T-helper 2 cell treated with Interferon-gamma antibody and Interleukin-4, amounts not matched to agents 5 μg/mL and 100 μg/mL, for 36 hours (primary cell): ENCODE results near the gene ANKS3.

ENCODE experiments used
- DNase-seq: peaks from one replicate; pipeline ENCODE4 v3.0.0; 2021; ENCODE audit warnings: low spot score
- H3K27ac Mint-ChIP-seq: one replicate; pipeline ENCODE4 v1.8.0; 2021; ENCODE audit warnings: mild to moderate bottlenecking, mixed read lengths
- H3K27me3 Mint-ChIP-seq: one replicate; pipeline ENCODE4 v1.8.0; 2021; ENCODE audit warnings: low read depth, mixed read lengths
- H3K36me3 Mint-ChIP-seq: one replicate; pipeline ENCODE4 v1.8.0; 2021; ENCODE audit warnings: low read depth, mixed read lengths
- H3K4me1 Mint-ChIP-seq: one replicate; pipeline ENCODE4 v1.8.0; 2021; ENCODE audit warnings: low read depth, mixed read lengths
- H3K4me3 Mint-ChIP-seq: one replicate; pipeline ENCODE4 v1.8.0; 2022; ENCODE audit warnings: mild to moderate bottlenecking, moderate library complexity, mixed read lengths
- H3K9me3 Mint-ChIP-seq: one replicate; pipeline ENCODE4 v1.8.0; 2021; ENCODE audit warnings: mixed read lengths

The ANKS3 gene

DNA sequence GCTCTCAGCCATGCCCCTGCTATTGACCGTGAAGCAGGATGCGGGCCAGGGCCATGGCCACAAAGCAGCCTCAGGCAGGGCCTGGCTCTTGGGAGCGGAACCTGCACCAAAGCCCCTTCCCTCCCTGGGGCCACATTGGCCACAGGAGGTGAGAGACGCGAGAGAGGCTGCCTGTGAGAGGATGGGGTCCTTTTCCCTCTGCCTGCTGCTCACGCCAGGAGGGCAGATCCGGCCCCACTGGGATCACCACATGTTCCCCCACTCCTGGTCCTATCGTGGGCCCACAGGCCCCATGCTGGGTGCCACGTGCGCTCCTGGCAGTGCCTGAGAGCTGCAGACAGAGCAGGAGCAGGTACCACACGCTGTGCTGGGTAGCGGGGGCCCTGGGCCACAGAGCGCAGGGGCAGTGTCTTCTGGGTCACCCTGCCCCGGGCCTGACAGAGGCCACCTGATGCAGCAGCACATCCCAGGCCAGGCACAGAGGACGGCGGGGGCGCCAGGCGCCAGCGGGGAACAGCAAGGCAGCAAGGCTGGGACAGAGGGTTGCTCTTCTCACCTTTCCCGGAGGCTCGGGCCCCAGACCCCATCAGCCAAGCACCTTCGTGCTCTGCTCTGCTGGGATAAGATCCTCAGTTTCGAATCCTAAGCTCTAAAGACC, 49.9 kb downstream of the ANKS3 start:
- peaks cover 13% of the 10 kb centered on the region for H3K36me3 Mint-ChIP-seq
- no peak overlapping the region for H3K27ac Mint-ChIP-seq
- no peaks in the 10 kb centered on the region for H3K4me1 Mint-ChIP-seq
- no peaks in the 10 kb centered on the region for H3K27me3 Mint-ChIP-seq
- H3K4me3 Mint-ChIP-seq, result no peak overlapping the region
- H3K9me3 Mint-ChIP-seq, result no peaks in the 10 kb centered on the region
- DNase-seq, result no peak

DNA sequence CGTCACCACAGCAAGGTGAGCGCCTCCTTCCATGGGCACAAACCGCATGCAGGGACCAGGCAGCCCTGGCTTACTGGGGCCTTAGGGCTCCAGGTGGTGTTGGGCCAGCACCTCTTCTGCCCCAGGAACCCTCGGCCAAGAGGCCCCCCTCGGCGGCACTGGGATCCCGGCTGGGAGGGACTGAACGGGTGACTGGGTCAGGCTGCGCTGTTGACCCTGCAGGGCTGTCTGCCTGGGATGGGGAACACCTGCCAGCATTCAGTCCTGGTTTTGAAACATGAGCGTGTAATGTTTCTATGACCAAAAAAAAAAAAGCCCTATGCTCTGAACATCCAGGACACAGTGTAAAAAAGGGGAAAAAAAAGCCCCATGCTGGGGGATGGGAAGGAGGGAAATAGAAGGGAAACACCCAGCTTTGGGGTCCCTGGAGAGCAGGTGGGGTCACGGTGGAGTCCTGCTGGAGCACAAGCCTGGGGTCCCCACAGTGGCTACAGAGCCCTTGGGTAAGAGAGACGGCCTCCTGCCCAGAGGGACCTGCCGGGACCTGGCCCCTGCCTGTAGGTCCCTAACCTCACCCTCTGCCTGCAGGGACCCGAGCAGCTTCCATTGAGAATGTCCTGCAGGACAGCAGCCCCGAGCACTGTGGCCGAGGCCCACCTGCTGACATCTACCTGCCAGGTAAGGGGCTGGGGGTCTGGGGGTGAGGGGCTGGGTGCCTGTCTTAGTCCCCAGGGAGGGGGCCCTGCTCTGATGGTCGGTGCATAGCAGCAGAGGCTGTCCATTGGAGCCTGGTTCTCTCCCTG, 50.6 kb downstream of the ANKS3 start:
- Mint-ChIP-seq H3K27me3 (no peaks in the 10 kb centered on the region), H3K4me3 (no peak overlapping the region), H3K4me1 (no peaks in the 10 kb centered on the region), H3K36me3 (peaks cover 17% of the 10 kb centered on the region), H3K27ac (peak overlapping the region; percentile 41), H3K9me3 (no peaks in the 10 kb centered on the region)
- DNase-seq, result no peak

DNA sequence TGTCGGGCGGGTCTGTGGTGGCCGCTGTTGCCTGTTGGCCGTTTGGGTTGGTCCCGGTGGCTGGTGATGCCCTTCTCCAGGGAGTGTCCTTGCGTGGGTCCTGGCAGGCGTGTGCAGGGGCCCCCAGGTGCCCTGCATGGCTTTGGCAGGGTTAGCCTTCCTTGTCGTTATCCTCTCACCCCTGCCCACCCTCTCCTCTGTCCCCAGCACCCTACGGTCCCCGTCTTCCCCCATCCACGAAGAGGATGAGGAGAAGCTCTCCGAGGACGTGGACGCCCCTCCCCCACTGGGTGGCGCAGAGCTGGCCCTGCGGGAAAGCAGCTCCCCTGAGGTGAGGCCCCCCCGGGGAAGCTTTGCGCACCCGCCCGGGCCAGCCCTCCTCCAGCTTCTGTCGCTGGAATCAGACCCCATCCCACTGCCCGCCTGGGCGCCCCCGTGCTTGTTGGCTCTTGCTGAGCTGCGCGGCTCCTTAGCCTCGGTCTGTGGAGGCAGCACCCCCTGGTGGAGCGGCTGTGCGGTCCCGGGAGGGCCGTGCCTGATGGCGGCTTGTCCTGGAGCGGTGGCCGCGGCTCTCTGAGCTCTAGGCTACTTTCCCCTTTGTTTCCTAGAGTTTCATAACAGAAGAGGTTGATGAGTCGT, 51.3 kb downstream of the ANKS3 start:
- DNase-seq, result peak; percentile 14
- Mint-ChIP-seq H3K36me3 (peaks cover 23% of the 10 kb centered on the region), H3K27ac (peak overlapping the region; percentile 41), H3K4me1 (peaks cover 4% of the 10 kb centered on the region), H3K27me3 (no peaks in the 10 kb centered on the region), H3K4me3 (no peak overlapping the region), H3K9me3 (no peaks in the 10 kb centered on the region)

DNA sequence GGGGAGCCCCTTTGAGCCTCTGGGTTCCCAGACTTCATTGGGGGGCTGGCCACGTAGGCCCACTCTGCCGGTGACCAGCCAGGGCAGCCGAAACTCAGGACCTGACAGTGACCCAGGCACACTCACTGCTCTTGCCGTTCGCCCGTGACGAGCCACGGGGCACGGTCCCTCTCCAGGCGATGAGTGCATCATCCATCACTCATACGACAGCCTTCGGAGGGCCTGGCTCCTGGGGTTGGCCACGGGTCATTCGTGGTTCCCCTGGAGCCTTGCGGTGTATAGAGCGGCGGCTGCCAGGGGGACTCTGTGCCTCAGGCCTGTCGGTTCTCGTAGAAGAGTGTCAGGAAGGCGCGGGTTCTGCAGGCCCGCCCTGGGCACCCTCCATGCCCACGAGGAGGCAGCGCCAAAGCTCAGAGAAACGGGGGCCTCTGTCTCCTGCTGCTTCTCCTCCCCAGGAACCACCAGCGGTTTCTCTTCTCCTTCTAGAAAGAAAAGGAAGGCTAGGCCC, 51.9 kb downstream of the ANKS3 start:
- Mint-ChIP-seq H3K27ac (no peak overlapping the region), H3K4me3 (no peak overlapping the region), H3K36me3 (peaks cover 20% of the 10 kb centered on the region), H3K4me1 (peaks cover 5% of the 10 kb centered on the region), H3K27me3 (no peaks in the 10 kb centered on the region), H3K9me3 (no peaks in the 10 kb centered on the region)
- DNase-seq, result no peak

DNA sequence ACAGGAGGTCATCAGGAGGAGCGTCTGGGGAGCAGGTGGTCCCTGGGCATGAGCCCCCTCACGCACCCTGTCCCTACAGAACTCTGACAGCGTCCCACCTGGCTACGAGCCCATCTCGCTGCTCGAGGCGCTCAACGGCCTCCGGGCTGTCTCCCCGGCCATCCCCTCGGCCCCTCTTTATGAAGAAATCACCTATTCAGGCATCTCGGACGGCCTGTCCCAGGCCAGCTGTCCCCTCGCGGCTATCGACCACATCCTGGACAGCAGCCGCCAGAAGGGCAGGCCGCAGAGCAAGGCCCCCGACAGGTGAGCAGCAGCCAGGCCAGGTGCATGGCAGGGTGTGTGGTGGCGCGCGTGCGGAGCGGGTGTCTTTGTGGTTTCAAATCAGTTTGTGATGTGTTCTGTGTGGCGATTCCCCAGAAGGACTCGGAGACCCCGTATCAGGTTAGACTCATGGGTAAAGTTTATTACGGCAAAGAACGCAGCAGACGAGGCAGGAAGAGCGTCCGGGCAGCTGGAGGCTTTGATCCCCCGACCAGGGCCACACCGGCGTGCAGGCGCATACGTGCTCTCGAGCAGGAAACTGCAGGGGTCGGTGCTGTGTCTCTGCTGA, 52.5 kb downstream of the ANKS3 start:
- peaks cover 25% of the 10 kb centered on the region for H3K36me3 Mint-ChIP-seq
- no peaks in the 10 kb centered on the region for H3K27me3 Mint-ChIP-seq
- H3K27ac Mint-ChIP-seq, result peak overlapping the region; percentile 41
- no peaks in the 10 kb centered on the region for H3K9me3 Mint-ChIP-seq
- H3K4me3 Mint-ChIP-seq, result no peak overlapping the region
- DNase-seq, result no peak
- peaks cover 10% of the 10 kb centered on the region for H3K4me1 Mint-ChIP-seq

DNA sequence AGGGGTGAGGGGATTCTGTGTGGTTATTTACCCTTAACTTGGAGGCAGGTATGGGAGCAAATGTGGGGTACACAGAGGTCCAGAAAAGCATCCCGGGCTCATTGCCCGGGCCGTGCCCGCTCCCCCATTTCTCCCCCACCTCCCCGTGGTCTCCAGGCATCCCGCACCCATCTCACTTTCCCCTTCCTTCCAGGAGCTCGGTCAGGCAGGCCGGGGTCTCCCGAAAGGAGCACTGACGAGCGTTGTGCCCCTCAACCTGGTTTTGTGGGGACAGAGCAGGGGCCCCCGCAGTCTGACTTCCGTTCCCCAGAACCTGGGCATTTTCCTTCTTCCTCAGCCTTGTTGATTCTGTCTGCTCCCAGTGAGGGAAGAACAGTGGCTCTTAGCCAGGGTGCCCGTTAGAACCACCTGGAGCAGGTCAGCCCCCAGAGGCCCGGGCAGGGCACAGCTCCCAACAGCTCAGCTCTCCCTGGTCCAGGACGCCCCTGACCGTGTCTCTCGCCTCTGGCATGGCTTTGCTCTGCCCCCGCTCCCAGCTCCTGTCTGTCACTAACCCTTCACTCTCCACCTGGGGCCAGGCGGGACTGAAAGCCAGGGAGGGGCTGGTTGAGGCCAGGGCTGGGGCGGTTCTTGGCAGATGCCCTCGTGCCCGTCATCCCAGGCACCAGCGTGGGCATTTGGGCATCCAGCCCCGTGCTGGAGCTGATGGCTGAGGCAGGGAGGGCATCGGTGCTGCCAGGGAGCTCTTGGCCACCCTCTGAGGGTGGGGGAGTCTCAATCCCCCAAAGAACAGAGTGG, 53.2 kb downstream of the ANKS3 start:
- peaks cover 16% of the 10 kb centered on the region for H3K4me1 Mint-ChIP-seq
- DNase-seq, result no peak
- H3K9me3 Mint-ChIP-seq, result no peaks in the 10 kb centered on the region
- H3K4me3 Mint-ChIP-seq, result peak overlapping the region; percentile 57
- peaks cover 23% of the 10 kb centered on the region for H3K36me3 Mint-ChIP-seq
- no peaks in the 10 kb centered on the region for H3K27me3 Mint-ChIP-seq
- H3K27ac Mint-ChIP-seq, result peak overlapping the region; percentile 81

DNA sequence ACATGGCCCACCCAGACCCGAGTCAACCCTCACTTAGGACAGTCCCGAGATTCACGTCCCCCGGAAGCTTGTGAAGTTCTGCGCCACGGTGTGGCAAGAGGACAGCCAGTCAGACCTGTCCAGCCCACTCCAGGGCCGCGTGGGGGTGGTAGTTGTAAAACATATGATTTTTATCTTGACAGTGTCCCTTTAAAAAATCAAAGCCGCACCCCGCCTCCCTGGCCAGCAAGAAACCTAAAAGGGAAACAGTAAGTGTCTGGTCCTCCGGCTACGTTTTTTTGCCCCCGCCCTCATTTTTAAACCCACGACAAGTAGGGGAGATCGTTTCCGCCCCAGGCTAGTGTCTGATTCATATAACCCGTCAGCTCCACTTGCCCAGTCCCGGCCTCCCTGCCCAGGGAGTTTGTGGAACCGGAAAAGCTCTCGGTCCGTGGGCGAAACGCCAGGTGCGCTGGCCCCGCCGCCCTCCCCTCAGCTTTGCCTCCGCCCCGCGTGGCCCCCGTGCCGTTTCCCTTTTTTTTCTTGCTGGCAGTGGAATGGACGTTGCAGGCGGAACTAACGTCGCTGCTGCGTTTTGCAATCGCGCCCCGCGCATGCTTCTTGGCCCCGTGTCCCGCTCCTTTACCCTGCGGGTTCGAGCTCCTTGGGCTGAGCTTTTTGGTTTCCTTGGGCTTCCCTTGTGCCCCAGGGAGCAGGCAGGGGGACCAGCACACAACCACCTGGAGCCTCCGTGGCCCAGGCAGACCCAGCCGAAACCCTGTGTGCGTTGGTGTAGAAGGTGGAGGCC, 54.0 kb downstream of the ANKS3 start:
- Mint-ChIP-seq H3K4me3 (peak overlapping the region; percentile 18), H3K4me1 (peaks cover 21% of the 10 kb centered on the region), H3K9me3 (no peaks in the 10 kb centered on the region), H3K27ac (peak overlapping the region; percentile 81), H3K27me3 (no peaks in the 10 kb centered on the region), H3K36me3 (peaks cover 28% of the 10 kb centered on the region)
- DNase-seq, result peak; percentile 13

DNA sequence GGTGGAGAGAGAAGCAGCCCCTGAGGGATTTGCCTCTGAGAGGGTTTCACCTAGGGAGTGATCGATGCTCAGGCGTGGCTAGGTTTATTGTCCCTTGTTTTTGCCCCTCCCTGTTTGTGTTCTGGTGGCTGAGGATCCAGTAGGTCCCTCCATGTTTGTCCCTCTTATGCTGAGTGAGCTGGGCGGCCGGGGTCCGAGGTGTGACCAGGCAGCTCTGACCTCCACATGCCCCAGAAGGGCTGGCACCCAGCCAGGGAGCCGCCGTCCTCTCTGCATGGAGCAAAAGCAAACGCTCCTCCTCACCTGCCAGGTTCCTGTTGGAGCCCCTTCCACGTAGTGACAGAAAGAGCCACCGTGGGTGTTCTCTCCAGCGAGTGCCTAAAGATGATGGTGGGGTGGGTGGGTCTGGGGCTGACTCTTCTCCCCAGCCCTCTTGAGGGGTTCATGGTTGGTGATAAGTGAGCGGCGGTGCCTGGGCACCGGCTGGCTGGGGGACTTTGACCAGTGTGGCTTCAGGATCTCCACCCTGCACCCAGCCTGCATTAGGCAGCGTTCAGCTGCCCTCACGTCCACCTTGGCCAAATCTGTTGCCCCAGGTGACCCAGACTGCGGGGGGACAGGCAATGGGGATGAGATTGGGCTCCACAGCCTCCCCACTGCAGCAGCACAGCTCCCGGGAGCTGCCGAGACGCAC, 54.8 kb downstream of the ANKS3 start:
- Mint-ChIP-seq H3K27me3 (no peaks in the 10 kb centered on the region), H3K27ac (peak overlapping the region; percentile 83), H3K36me3 (peaks cover 26% of the 10 kb centered on the region), H3K4me1 (peaks cover 21% of the 10 kb centered on the region), H3K9me3 (no peaks in the 10 kb centered on the region), H3K4me3 (no peak overlapping the region)
- DNase-seq, result no peak

DNA sequence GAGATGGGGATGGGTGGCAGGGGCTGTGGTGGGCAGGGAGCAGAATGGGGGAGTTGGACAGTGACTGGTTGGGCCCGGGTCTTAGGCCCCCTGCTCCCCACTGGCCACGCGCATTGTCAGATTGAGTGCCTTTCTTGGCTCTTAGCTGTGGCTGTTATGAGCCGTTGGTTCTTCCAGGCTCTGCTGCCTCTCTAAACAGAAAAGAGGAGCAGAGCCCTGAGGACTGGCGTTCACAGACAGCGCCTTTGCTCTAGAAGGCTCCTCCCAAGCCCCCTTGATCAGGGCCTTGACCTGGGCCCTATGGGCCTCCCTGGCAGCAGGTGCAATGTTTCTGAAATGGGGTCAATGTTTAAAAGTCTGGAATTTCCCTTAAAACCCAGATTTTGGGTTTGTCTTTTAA, 55.5 kb downstream of the ANKS3 start:
- no peak overlapping the region for H3K4me3 Mint-ChIP-seq
- peaks cover 21% of the 10 kb centered on the region for H3K4me1 Mint-ChIP-seq
- no peaks in the 10 kb centered on the region for H3K27me3 Mint-ChIP-seq
- DNase-seq, result no peak
- H3K27ac Mint-ChIP-seq, result peak overlapping the region; percentile 83
- no peaks in the 10 kb centered on the region for H3K9me3 Mint-ChIP-seq
- H3K36me3 Mint-ChIP-seq, result peaks cover 27% of the 10 kb centered on the region

DNA sequence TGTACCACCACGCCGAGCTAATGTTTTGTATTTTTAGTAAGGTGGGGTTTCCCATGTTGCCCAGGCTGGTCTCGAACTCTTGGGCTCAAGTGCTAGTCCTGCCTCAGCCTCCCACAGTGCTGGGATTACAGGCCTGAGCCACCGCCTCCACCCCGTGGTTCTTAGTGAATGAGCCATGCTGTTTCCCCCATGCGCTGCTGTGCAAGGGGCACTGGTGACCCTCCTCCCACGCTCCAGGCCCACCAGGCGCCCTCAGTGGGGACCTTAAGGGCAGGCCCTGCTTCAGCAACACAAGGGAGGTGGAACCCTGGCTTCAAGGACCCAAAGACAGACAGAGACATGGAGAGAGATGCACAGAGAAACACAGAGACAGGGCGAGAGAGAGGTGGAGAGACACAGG, 56.1 kb downstream of the ANKS3 start:
- no peak overlapping the region for H3K4me3 Mint-ChIP-seq
- peaks cover 21% of the 10 kb centered on the region for H3K4me1 Mint-ChIP-seq
- peaks cover 26% of the 10 kb centered on the region for H3K36me3 Mint-ChIP-seq
- H3K27ac Mint-ChIP-seq, result peak overlapping the region; percentile 83
- no peak for DNase-seq
- H3K9me3 Mint-ChIP-seq, result no peaks in the 10 kb centered on the region
- no peaks in the 10 kb centered on the region for H3K27me3 Mint-ChIP-seq

DNA sequence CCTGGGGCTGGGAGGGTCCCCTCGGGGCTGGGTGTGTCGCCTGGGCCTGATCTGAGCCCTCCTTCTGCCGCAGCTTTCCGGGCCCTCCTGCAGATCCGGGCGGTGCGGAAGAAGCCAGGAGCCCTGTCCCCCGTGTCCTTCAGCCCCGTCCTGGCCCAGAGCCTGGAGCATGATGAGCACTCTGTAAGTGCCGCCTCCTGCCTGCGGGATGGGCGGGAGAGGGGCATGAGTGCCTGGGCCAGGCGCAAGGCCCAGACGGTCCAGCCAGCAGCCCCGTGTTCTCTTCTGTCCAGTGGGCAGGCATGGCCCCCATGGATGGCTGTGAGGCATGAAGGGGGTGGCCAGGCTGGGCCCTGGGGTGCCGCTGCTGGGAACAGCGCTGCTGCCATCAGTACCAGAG, 56.7 kb downstream of the ANKS3 start:
- peaks cover 21% of the 10 kb centered on the region for H3K4me1 Mint-ChIP-seq
- H3K36me3 Mint-ChIP-seq, result peaks cover 26% of the 10 kb centered on the region
- H3K9me3 Mint-ChIP-seq, result no peaks in the 10 kb centered on the region
- H3K27ac Mint-ChIP-seq, result no peak overlapping the region
- H3K4me3 Mint-ChIP-seq, result peak overlapping the region; percentile 65
- no peak for DNase-seq
- no peaks in the 10 kb centered on the region for H3K27me3 Mint-ChIP-seq

DNA sequence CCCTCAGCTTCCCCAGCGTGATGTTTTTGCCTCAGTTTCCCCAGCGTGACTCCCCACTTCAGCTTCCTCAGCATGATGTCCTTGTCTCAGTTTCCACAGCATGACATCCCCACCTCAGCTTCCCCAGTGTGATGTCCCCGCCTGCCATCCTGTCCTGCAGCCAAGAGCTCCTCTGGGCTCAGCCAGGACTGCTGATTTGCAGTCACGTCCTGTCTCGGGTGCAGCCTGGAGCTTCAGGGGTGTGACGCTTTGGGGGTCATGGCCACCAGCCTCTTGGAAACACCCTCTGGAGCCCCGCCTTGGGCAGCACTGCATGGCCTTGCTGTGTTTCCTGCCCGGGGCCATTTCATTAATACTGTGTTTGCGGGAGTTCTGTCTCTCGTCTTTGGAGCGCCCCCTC, 57.2 kb downstream of the ANKS3 start:
- DNase-seq, result no peak
- no peaks in the 10 kb centered on the region for H3K27me3 Mint-ChIP-seq
- peak overlapping the region; percentile 65 for H3K4me3 Mint-ChIP-seq
- peak overlapping the region; percentile 93 for H3K27ac Mint-ChIP-seq
- peaks cover 26% of the 10 kb centered on the region for H3K36me3 Mint-ChIP-seq
- peaks cover 21% of the 10 kb centered on the region for H3K4me1 Mint-ChIP-seq
- no peaks in the 10 kb centered on the region for H3K9me3 Mint-ChIP-seq
